HL-60 (cell line): Measurements from ENCODE around the gene SEMA4G.

ENCODE experiments used
- DNase-seq, 2 experiments: peaks; one replicate each; pipeline ENCODE4 v3.0.0-alpha.2; 2010 to 2020; ENCODE audit warnings: low read depth in 1 of 2, low spot score in 1 of 2
- H3K27ac ChIP-seq: fragments of 250-450 bp; sonication (Bioruptor Pico); replicated peaks from 2 replicates; pipeline ENCODE4 v1.5.1; 2020; ENCODE audit warnings: mild to moderate bottlenecking, moderate library complexity
- H3K27me3 ChIP-seq: fragments of 250-450 bp; sonication (Bioruptor Pico); 2 replicates; pipeline ENCODE4 v1.5.1; 2021; ENCODE audit warnings: mild to moderate bottlenecking, moderate library complexity; ENCODE audit not compliant: insufficient read depth, poor library complexity, severe bottlenecking
- H3K4me3 ChIP-seq: replicated peaks from 2 replicates; pipeline ENCODE4 v1.5.1; 2011; ENCODE audit warnings: mild to moderate bottlenecking, control low read depth, low read length; ENCODE audit not compliant: insufficient read depth
- GABPA ChIP-seq: IDR thresholded peaks from 2 replicates; pipeline ENCODE4 v1.6.1; 2012; ENCODE audit warnings: low read depth
- POLR2AphosphoS5 ChIP-seq: IDR thresholded peaks from 2 replicates; pipeline ENCODE4 v1.6.1; 2012; ENCODE audit warnings: low read depth
- SPI1 ChIP-seq: IDR thresholded peaks from 2 replicates; pipeline ENCODE4 v1.6.1; 2012; ENCODE audit warnings: low read depth, mild to moderate bottlenecking, borderline replicate concordance
- TF ChIP-seq, protein P1 (sequence below): IDR thresholded peaks from 2 replicates; pipeline ENCODE4 v1.6.1; 2012; ENCODE audit warnings: low read depth; ENCODE audit not compliant: insufficient replicate concordance
- TF ChIP-seq, protein P2 (sequence below): IDR thresholded peaks from one replicate; pipeline ENCODE4 v1.5.1; 2011; ENCODE audit warnings: low read length, control low read depth, inconsistent platforms; ENCODE audit not compliant: insufficient read depth

The SEMA4G gene

DNA sequence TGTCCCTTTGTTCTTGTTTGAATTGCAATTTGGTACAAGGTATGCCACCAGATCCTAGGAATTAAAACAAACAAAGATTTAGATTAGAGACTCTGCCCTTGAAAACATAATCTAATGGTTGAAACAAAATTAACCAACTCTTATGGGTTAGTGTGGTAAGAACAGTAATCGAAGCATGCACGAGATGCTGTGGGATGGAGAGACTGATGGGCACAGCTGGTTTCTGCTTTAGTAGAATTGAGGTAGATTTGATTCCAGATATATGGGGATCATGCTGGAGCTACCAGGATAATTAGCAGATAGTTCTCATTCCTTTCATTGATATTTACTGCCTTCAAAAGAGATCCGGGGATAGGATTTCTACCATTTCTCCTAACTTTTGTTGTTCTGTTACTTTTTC lies 20.4 kb upstream of the SEMA4G start:
- Histone ChIP-seq H3K4me3 (no peak overlapping the region), H3K27ac (no peak overlapping the region), H3K27me3 (no peaks in the 10 kb centered on the region)
- no peak for TF ChIP-seq SPI1
- DNase-seq: no peak

DNA sequence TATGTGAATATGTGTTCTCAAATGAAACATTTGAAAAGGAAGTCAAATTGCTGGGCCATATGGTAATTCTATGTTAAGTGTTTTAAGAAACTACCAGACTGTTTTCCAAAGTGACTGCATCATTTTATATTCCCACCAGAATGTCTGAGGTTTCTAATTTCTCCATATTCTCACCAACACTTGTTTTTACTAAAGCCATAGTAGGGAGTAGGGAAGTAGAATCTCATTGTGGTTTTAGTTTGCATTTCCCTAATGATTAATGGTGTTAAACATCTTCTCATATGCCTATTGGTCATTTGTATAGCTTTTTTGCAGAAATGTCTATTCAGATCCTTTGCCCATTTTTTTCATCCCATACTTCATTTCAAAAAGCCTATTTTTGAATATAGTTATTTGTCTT lies 9.1 kb upstream of the SEMA4G start:
- DNase-seq: no peak
- no peak overlapping the region for H3K4me3 ChIP-seq
- no peak overlapping the region for H3K27ac ChIP-seq
- no peaks in the 10 kb centered on the region for H3K27me3 ChIP-seq
- TF ChIP-seq SPI1 (no peak), GABPA (no peak), POLR2AphosphoS5 (no peak)
- TF ChIP-seq, protein P1, sequence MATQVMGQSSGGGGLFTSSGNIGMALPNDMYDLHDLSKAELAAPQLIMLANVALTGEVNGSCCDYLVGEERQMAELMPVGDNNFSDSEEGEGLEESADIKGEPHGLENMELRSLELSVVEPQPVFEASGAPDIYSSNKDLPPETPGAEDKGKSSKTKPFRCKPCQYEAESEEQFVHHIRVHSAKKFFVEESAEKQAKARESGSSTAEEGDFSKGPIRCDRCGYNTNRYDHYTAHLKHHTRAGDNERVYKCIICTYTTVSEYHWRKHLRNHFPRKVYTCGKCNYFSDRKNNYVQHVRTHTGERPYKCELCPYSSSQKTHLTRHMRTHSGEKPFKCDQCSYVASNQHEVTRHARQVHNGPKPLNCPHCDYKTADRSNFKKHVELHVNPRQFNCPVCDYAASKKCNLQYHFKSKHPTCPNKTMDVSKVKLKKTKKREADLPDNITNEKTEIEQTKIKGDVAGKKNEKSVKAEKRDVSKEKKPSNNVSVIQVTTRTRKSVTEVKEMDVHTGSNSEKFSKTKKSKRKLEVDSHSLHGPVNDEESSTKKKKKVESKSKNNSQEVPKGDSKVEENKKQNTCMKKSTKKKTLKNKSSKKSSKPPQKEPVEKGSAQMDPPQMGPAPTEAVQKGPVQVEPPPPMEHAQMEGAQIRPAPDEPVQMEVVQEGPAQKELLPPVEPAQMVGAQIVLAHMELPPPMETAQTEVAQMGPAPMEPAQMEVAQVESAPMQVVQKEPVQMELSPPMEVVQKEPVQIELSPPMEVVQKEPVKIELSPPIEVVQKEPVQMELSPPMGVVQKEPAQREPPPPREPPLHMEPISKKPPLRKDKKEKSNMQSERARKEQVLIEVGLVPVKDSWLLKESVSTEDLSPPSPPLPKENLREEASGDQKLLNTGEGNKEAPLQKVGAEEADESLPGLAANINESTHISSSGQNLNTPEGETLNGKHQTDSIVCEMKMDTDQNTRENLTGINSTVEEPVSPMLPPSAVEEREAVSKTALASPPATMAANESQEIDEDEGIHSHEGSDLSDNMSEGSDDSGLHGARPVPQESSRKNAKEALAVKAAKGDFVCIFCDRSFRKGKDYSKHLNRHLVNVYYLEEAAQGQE: no peak
- TF ChIP-seq, protein P2, sequence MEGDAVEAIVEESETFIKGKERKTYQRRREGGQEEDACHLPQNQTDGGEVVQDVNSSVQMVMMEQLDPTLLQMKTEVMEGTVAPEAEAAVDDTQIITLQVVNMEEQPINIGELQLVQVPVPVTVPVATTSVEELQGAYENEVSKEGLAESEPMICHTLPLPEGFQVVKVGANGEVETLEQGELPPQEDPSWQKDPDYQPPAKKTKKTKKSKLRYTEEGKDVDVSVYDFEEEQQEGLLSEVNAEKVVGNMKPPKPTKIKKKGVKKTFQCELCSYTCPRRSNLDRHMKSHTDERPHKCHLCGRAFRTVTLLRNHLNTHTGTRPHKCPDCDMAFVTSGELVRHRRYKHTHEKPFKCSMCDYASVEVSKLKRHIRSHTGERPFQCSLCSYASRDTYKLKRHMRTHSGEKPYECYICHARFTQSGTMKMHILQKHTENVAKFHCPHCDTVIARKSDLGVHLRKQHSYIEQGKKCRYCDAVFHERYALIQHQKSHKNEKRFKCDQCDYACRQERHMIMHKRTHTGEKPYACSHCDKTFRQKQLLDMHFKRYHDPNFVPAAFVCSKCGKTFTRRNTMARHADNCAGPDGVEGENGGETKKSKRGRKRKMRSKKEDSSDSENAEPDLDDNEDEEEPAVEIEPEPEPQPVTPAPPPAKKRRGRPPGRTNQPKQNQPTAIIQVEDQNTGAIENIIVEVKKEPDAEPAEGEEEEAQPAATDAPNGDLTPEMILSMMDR: no peak

DNA sequence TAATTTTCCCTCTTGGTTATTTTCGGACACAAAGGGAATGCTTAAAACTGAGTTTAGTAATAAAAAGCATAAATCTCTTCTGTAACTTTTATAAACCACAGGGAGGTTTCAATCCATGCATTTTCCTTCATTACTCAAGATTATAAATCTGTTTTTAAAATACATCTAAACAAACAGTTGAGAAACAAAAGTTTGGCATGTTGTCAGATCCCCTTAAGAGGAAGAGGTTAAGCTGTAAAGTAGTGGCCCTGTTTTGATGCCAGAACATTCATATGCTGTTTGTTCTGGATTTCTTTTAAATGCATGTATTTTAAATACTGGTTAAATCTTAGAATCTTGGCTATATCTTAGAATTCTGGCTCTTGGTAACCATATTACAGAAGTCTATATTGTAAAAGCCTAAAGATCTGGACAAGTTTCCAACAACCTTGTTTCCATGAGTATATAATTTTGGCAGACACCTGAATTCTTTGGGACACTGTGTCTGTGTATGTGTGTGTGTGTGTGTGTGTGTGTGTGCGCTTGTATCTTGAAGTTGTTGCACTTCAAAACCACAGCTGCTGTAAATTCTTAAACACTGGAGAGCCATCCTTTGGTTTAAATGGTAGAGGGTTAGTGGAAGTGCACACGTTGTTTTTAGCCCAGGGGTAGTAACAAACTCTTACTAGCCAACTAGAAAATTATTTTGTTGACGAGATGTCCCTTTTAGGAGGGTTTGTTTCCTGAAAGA lies 6.8 kb upstream of the SEMA4G start:
- DNase-seq: no peak
- H3K27me3 ChIP-seq: no peaks in the 10 kb centered on the region
- H3K4me3 ChIP-seq: no peak overlapping the region
- TF ChIP-seq, protein P1: no peak
- no peak for TF ChIP-seq POLR2AphosphoS5
- no peak for TF ChIP-seq GABPA
- TF ChIP-seq, protein P2: no peak
- TF ChIP-seq SPI1: no peak
- no peak overlapping the region for H3K27ac ChIP-seq

DNA sequence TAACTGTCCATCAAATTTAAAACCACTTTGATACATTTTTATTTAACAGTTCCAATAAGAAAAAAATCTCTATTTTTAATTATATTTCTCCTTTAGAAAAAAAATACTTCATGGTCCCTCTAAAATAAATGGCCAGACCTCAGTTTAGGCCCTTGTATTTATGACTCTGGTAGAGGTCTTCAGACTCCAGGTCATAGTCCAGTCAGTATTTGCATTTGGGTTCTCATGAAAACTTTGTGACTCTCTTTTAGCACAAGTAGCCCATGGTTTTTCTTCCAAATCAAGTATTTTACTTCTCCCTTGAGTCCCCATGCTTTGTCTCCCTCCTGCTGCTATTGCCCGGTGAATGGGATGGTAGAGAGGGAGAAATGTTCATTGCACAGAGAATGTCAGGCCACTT lies 5.5 kb upstream of the SEMA4G start:
- H3K27me3 ChIP-seq: no peaks in the 10 kb centered on the region
- DNase-seq: no peak
- no peak for TF ChIP-seq SPI1
- TF ChIP-seq, protein P1: no peak
- TF ChIP-seq, protein P2: no peak
- TF ChIP-seq GABPA: no peak
- TF ChIP-seq POLR2AphosphoS5: no peak
- H3K27ac ChIP-seq: no peak overlapping the region
- no peak overlapping the region for H3K4me3 ChIP-seq
